ENCODE measurements around the gene ELL. TPM values are rescaled to one million over a fixed set of nuclear protein-coding genes. Genes with fewer than 3 reads are reported as not detected.
A peak's percentile ranks its signal among the peaks of the same experiment; 100 is the strongest.

Gene ELL
- total RNA-seq, 1 experiment from 2014 or later = 18.6 TPM

DNA sequence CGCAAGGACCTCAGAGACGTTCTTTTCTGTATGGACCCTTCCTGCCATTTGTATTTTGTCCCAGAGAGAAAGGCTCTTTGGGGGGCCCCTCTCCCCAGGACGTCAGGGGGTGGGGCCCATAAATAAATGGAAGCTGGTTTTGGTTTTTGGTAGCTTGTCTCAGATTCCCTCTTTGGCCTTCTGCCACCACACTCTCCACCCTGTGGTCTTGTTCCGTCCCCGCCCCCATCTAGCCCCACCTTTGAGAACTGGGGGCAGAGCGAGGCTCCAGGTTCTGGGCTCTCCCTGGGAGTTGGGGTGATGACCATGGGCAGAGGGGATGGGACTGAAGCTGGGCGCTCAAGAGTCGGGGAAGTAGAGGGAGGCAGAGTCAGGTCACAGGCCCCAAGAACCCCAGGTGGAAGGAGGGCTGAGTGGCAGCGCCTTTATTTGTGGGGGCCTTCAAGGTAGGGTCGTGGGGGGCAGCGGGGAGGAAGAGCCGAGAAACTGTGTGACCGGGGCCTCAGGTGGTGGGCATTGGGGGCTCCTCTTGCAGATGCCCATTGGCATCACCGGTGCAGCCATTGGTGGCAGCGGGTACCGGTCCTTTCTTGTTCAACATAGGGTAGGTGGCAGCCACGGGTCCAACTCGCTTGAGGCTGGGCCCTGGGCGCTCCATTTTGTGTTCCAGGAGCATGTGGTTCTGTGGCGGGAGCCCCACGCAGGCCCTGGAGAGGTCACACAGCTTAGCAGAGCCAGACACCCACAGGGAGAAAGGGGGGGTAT is 87.3 kb downstream of the ELL start:
- Histone ChIP-seq H3K27ac (ENCODE audit: low read length) (peak overlapping the region; percentile 60), H3K4me1 (ENCODE audit: control insufficient read depth, insufficient read depth, low read length) (peaks cover 41% of the 10 kb centered on the region), H3K4me3 (ENCODE audit: low read depth in 2 of 2, low read length in 2 of 2) (no peak overlapping the region), H3K36me3 (ENCODE audit: control insufficient read depth, insufficient read depth, low read length) (no peaks in the 10 kb centered on the region), H3K27me3 (ENCODE audit: control insufficient read depth, insufficient read depth, low read length) (no peaks in the 10 kb centered on the region), H3K9me3 (ENCODE audit: control insufficient read depth, insufficient read depth, low read depth, low read length) (no peaks in the 10 kb centered on the region)
- ATAC-seq (no peak), DNase-seq (ENCODE audit: low read depth, low spot score) (no peak)
- ChIA-PET CTCF (no interaction called here), POLR2A (interaction anchor here (0.5 kb wide), 1 partner anchor 155 kb away, joined by 3 read pairs; no protein-coding TSS in a partner anchor)
- no TSS peak for BruUV-seq (replicated peaks)
- in situ Hi-C loops (cut with HindIII; ENCODE audit: low pct_unique_long_range_greater_than_20kb, low sequenced_read_pairs) = no loop called here
- TF ChIP-seq TCF7L2 (IDR thresholded peaks at IDR 0.05; ENCODE audit: low read depth, low read length) = no peak
- TF ChIP-seq POLR2AphosphoS5 (IDR thresholded peaks at IDR 0.05; ENCODE audit: low read depth, low read length) = peak; percentile 11
- intact Hi-C loops (cut with micrococcal nuclease; ENCODE audit: unreplicated experiment) = no loop called here

- ChIA-PET POLR2A (interaction anchor here (0.5 kb wide), 1 partner anchor 154 kb away, joined by 3 read pairs; no protein-coding TSS in a partner anchor), CTCF (no interaction called here)
- in situ Hi-C loops (cut with HindIII; ENCODE audit: low pct_unique_long_range_greater_than_20kb, low sequenced_read_pairs) (no loop called here), intact Hi-C loops (cut with micrococcal nuclease; ENCODE audit: unreplicated experiment) (no loop called here)
- DNase-seq (ENCODE audit: low read depth, low spot score) = no peak
- no peaks in the 10 kb centered on the region for H3K27me3 ChIP-seq (ENCODE audit: control insufficient read depth, insufficient read depth, low read length)
- no peaks in the 10 kb centered on the region for H3K9me3 ChIP-seq (ENCODE audit: control insufficient read depth, insufficient read depth, low read depth, low read length)
- no peaks in the 10 kb centered on the region for H3K36me3 ChIP-seq (ENCODE audit: control insufficient read depth, insufficient read depth, low read length)
- peak overlapping the region; percentile 60 for H3K27ac ChIP-seq (ENCODE audit: low read length)
- TSS peak; percentile 78 for BruUV-seq (replicated peaks)
- peaks cover 37% of the 10 kb centered on the region for H3K4me1 ChIP-seq (ENCODE audit: control insufficient read depth, insufficient read depth, low read length)
- ATAC-seq = peak; percentile 17
- TF ChIP-seq SIN3A (IDR thresholded peaks at IDR 0.05; ENCODE audit: borderline replicate concordance, insufficient read depth, low read depth, low read length) (no peak; the same call in 1 of the 2 replicates), POLR2AphosphoS5 (IDR thresholded peaks at IDR 0.05; ENCODE audit: low read depth, low read length) (peak; percentile 79)
- TF ChIP-seq, protein P1, sequence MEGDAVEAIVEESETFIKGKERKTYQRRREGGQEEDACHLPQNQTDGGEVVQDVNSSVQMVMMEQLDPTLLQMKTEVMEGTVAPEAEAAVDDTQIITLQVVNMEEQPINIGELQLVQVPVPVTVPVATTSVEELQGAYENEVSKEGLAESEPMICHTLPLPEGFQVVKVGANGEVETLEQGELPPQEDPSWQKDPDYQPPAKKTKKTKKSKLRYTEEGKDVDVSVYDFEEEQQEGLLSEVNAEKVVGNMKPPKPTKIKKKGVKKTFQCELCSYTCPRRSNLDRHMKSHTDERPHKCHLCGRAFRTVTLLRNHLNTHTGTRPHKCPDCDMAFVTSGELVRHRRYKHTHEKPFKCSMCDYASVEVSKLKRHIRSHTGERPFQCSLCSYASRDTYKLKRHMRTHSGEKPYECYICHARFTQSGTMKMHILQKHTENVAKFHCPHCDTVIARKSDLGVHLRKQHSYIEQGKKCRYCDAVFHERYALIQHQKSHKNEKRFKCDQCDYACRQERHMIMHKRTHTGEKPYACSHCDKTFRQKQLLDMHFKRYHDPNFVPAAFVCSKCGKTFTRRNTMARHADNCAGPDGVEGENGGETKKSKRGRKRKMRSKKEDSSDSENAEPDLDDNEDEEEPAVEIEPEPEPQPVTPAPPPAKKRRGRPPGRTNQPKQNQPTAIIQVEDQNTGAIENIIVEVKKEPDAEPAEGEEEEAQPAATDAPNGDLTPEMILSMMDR (IDR thresholded peaks at IDR 0.05) = no peak
- no peak overlapping the region for H3K4me3 ChIP-seq (ENCODE audit: low read depth in 2 of 2, low read length in 2 of 2)
These were observed 88.0 kb downstream of the ELL start for GRCh38 chr19:18433735-18434398.

- ChIA-PET POLR2A (no interaction called here), CTCF (no interaction called here)
- DNase-seq (ENCODE audit: low read depth, low spot score) (no peak), ATAC-seq (peak; percentile 1; the same call in 1 of the 2 replicates)
- Histone ChIP-seq H3K4me3 (ENCODE audit: low read depth in 2 of 2, low read length in 2 of 2) (no peak overlapping the region; a peak in 1 of 4 replicates), H3K27ac (ENCODE audit: low read length) (peak overlapping the region; percentile 71), H3K27me3 (ENCODE audit: control insufficient read depth, insufficient read depth, low read length) (no peaks in the 10 kb centered on the region), H3K9me3 (ENCODE audit: control insufficient read depth, insufficient read depth, low read depth, low read length) (no peaks in the 10 kb centered on the region), H3K4me1 (ENCODE audit: control insufficient read depth, insufficient read depth, low read length) (peaks cover 34% of the 10 kb centered on the region), H3K36me3 (ENCODE audit: control insufficient read depth, insufficient read depth, low read length) (no peaks in the 10 kb centered on the region)
- no TSS peak for BruUV-seq (replicated peaks)
- intact Hi-C loops (cut with micrococcal nuclease; ENCODE audit: unreplicated experiment) (no loop called here), in situ Hi-C loops (cut with HindIII; ENCODE audit: low pct_unique_long_range_greater_than_20kb, low sequenced_read_pairs) (no loop called here)
- TF ChIP-seq SIN3A (IDR thresholded peaks at IDR 0.05; ENCODE audit: borderline replicate concordance, insufficient read depth, low read depth, low read length) (peak; percentile 19; the same call in 1 of the 2 replicates), POLR2AphosphoS5 (IDR thresholded peaks at IDR 0.05; ENCODE audit: low read depth, low read length) (peak; percentile 76), TCF7L2 (IDR thresholded peaks at IDR 0.05; ENCODE audit: low read depth, low read length) (no peak), REST (IDR thresholded peaks at IDR 0.05; ENCODE audit: insufficient read depth in 1 of 2, low read depth in 2 of 2, low read length in 1 of 2) (no peak)
- TF ChIP-seq, protein P1 (IDR thresholded peaks at IDR 0.05) = no peak
These were observed 88.7 kb downstream of the ELL start for GRCh38 chr19:18433015-18433691.
